ENCODE data around the gene SCO1. TPM values are rescaled to one million over a fixed set of nuclear protein-coding genes. Genes with fewer than 3 reads are reported as not detected.

SCO1 gene
- total and polyA plus RNA-seq, 2 donors (not counting 3 experiments of a cell fraction or from before 2014, with no cell fraction given): 11.9 to 30.8 TPM

- Histone ChIP-seq H3K4me2 (ENCODE audit: insufficient read depth, low read length) (no peak overlapping the region), H3K9me3 (replicated peaks; ENCODE audit: control insufficient read depth, insufficient read depth, low read length) (no peaks in the 10 kb centered on the region), H3K79me2 (ENCODE audit: control insufficient read depth, insufficient read depth, low read length) (no peaks in the 10 kb centered on the region), H3K9ac (replicated peaks; ENCODE audit: extremely low read depth, insufficient read depth, low read length) (no peak overlapping the region), H3K36me3 (ENCODE audit: control insufficient read depth in 2 of 2, extremely low read depth in 1 of 2, insufficient read depth in 2 of 2, low read length in 2 of 2) (no peaks in the 10 kb centered on the region), H4K20me1 (replicated peaks; ENCODE audit: control insufficient read depth, extremely low read depth, insufficient read depth, low read length) (no peaks in the 10 kb centered on the region), H3K27ac (ENCODE audit: insufficient read depth, low read depth, low read length) (no peak overlapping the region), H3K27me3 (ENCODE audit: control insufficient read depth in 2 of 2, insufficient read depth in 2 of 2, low read length in 2 of 2) (no peaks in the 10 kb centered on the region), H3K4me1 (ENCODE audit: control insufficient read depth, extremely low read depth, insufficient read depth, low read length) (no peaks in the 10 kb centered on the region), H2AFZ (ENCODE audit: low read depth, low read length) (no peak overlapping the region), H3K9me1 (replicated peaks; ENCODE audit: control insufficient read depth, extremely low read depth, insufficient read depth, low read length) (no peaks in the 10 kb centered on the region), H3K4me3 (replicated peaks in 1 of 3; ENCODE audit: insufficient read depth in 1 of 3, low read depth in 1 of 3, low read length in 3 of 3) (no peak overlapping the region)
- CTCF ChIA-PET: interaction anchor here (4.2 to 6.4 kb wide), 2 partner anchors 12 to 18 kb away, joined by 27 to 63 read pairs; no protein-coding TSS in a partner anchor
- dilution Hi-C loops (cut with MboI; ENCODE audit: extremely low pct_ligation_motif_present, low sequenced_read_pairs): no loop called here
- no TSS peak for BruUV-seq (replicated peaks)
- TF ChIP-seq CTCF (IDR thresholded peaks at IDR 0.05; ENCODE audit: extremely low read depth in 1 of 2, insufficient read depth in 1 of 2, low read depth in 1 of 2, low read length in 2 of 2) (no peak), MYC (IDR thresholded peaks at IDR 0.05; ENCODE audit: low read depth, low read length) (no peak), JUN (IDR thresholded peaks at IDR 0.05; ENCODE audit: borderline replicate concordance, insufficient read depth, insufficient read length, low read depth) (no peak), GATA2 (IDR thresholded peaks at IDR 0.05; ENCODE audit: insufficient read depth, insufficient read length, low read depth, low read length) (no peak), EZH2 (IDR thresholded peaks at IDR 0.05; ENCODE audit: borderline replicate concordance, low read depth, low read length, severe bottlenecking) (no peak)
- intact Hi-C loops (cut with micrococcal nuclease): no loop called here
- FAIRE-seq: no peak
- POLR2A ChIA-PET: no interaction called here
- no peak for DNase-seq (ENCODE audit: low read depth, low spot score)
Measured at GRCh38 chr17:10633738-10634379, 63.5 kb downstream of the SCO1 start.
